H1 (cell line): Measurements from ENCODE around the gene AAK1. TPM values are rescaled to one million over a fixed set of nuclear protein-coding genes. Genes with fewer than 3 reads are reported as not detected.

Experiments
- CTCF ChIA-PET: fragments of 300-600 bp; sonication (Branson Sonifier 250); formaldehyde crosslinking; loops from one replicate; lab custom pipeline; 2021; ENCODE audit not compliant: partially characterized antibody; lab: Charles Lee
- POLR2A ChIA-PET: fragments of 300-600 bp; sonication (Branson Sonifier 250); formaldehyde crosslinking; loops from one replicate; lab custom pipeline; 2021; ENCODE audit warnings: inconsistent platforms; ENCODE audit not compliant: partially characterized antibody; lab: Charles Lee
- DNase-seq, 2 experiments: peaks; one replicate each; pipeline versions ENCODE4 v3.0.0 to v3.0.0-alpha.2; 2010 to 2022; ENCODE audit warnings: low spot score in 2 of 2, low read depth in 1 of 2, mixed read lengths in 1 of 2
- FAIRE-seq: peaks from 2 replicates; lab custom pipeline; 2011; peaks lifted over from hg19 to GRCh38; lab: Jason Lieb, UNC
- H2AFZ ChIP-seq: 2 replicates; pipeline ENCODE4 v1.8.1; 2012; ENCODE audit warnings: low read length, inconsistent platforms
- H2AK5ac ChIP-seq: 2 replicates; pipeline ENCODE4 v1.6.1; 2013; ENCODE audit warnings: low read depth, low read length
- H2BK120ac ChIP-seq: replicated peaks from 2 replicates; pipeline ENCODE3; 2013; ENCODE audit warnings: low read depth, low read length, inconsistent platforms
- H2BK12ac ChIP-seq: 2 replicates; pipeline ENCODE4 v1.6.1; 2013; ENCODE audit warnings: low read depth, low read length
- H2BK15ac ChIP-seq: 2 replicates; pipeline ENCODE4 v1.6.1; 2013; ENCODE audit warnings: low read length
- H2BK20ac ChIP-seq: 2 replicates; pipeline ENCODE4 v1.6.1; 2013; ENCODE audit warnings: low read length
- H2BK5ac ChIP-seq: 2 replicates; pipeline ENCODE4 v1.6.1; 2013; ENCODE audit warnings: low read depth, low read length
- H3K14ac ChIP-seq: 2 replicates; pipeline ENCODE4 v1.6.1; 2013; ENCODE audit warnings: inconsistent platforms; ENCODE audit not compliant: insufficient read length
- H3K18ac ChIP-seq: 2 replicates; pipeline ENCODE4 v1.6.1; 2013; ENCODE audit warnings: low read length; ENCODE audit errors: extremely low read depth
- H3K23ac ChIP-seq: 2 replicates; pipeline ENCODE4 v1.6.1; 2013; ENCODE audit warnings: inconsistent platforms; ENCODE audit not compliant: insufficient read length
- H3K23me2 ChIP-seq: 2 replicates; pipeline ENCODE4 v1.6.1; 2013; ENCODE audit warnings: low read depth, low read length
- H3K27ac ChIP-seq: 2 replicates; pipeline ENCODE4 v1.6.1; 2011; ENCODE audit warnings: low read depth, low read length, inconsistent platforms
- H3K27me3 ChIP-seq, 4 experiments: replicated peaks in 1 of 4; 1 replicate in 1 of 4; 2 replicates in 3 of 4; pipeline versions ENCODE4 v1.6.1 to v1.8.1; 2011 to 2013; ENCODE audit warnings: low read length in 3 of 4, mild to moderate bottlenecking in 3 of 4, inconsistent platforms in 2 of 4, mixed read lengths in 2 of 4, moderate library complexity in 1 of 4; ENCODE audit not compliant: control insufficient read depth in 3 of 4, insufficient read depth in 3 of 4; ENCODE audit errors: extremely low read depth in 1 of 4
- H3K36me3 ChIP-seq, 4 experiments: 2 replicates each; pipeline versions ENCODE4 v1.6.1 to v1.8.1; 2011 to 2013; ENCODE audit warnings: mild to moderate bottlenecking in 4 of 4, low read length in 3 of 4, moderate library complexity in 2 of 4, control low read depth in 1 of 4, inconsistent platforms in 1 of 4; ENCODE audit not compliant: insufficient read depth in 4 of 4, control insufficient read depth in 2 of 4
- H3K4ac ChIP-seq: replicated peaks from 2 replicates; pipeline ENCODE3; 2013; ENCODE audit warnings: low read length, low read depth, mixed read lengths, inconsistent platforms; ENCODE audit not compliant: insufficient read length
- H3K4me1 ChIP-seq, 4 experiments: replicated peaks in 1 of 4; 1 replicate in 1 of 4; 2 replicates in 3 of 4; pipeline versions ENCODE4 v1.6.1 to v1.8.1; 2011 to 2013; ENCODE audit warnings: low read length in 3 of 4, inconsistent platforms in 2 of 4, mixed read lengths in 1 of 4; ENCODE audit not compliant: insufficient read depth in 4 of 4, control insufficient read depth in 3 of 4
- H3K4me2 ChIP-seq, 2 experiments: 2 replicates each; pipeline versions ENCODE4 v1.6.1 to v1.8.1; 2011 to 2013; ENCODE audit warnings: low read depth in 2 of 2, low read length in 2 of 2, control low read depth in 1 of 2, inconsistent platforms in 1 of 2, mild to moderate bottlenecking in 1 of 2; ENCODE audit not compliant: insufficient read depth in 1 of 2
- H3K4me3 ChIP-seq, 4 experiments: fragments of 200-600, 300-600 bp in 1 of 4; sonication (generic), shearing (Covaris generic), sonication (Bioruptor Twin) in 1 of 4; 2 replicates each; pipeline versions ENCODE4 v1.5.1 to v1.8.1; 2011 to 2016; ENCODE audit warnings: low read length in 4 of 4, low read depth in 3 of 4, control low read depth in 2 of 4, inconsistent platforms in 2 of 4, mild to moderate bottlenecking in 2 of 4, mixed read lengths in 1 of 4, moderate library complexity in 1 of 4; ENCODE audit not compliant: insufficient read depth in 2 of 4; ENCODE audit errors: extremely low read depth in 1 of 4
- H3K56ac ChIP-seq: replicated peaks from 2 replicates; pipeline ENCODE3; 2013; ENCODE audit warnings: low read depth, mild to moderate bottlenecking, mixed read lengths, low read length, inconsistent platforms; ENCODE audit not compliant: insufficient read length
- H3K79me1 ChIP-seq: 2 replicates; pipeline ENCODE4 v1.6.1; 2013; ENCODE audit warnings: low read depth, low read length, control low read depth
- H3K79me2 ChIP-seq, 2 experiments: 2 replicates each; pipeline versions ENCODE4 v1.6.1 to v1.8.1; 2012 to 2013; ENCODE audit warnings: low read length in 2 of 2, mild to moderate bottlenecking in 2 of 2, inconsistent platforms in 1 of 2; ENCODE audit not compliant: insufficient read depth in 2 of 2, control insufficient read depth in 1 of 2
- H3K9ac ChIP-seq, 4 experiments: replicated peaks in 1 of 4; 1 replicate in 1 of 4; 2 replicates in 3 of 4; pipeline versions ENCODE4 v1.6.1 to v1.8.1; 2011 to 2013; ENCODE audit warnings: low read depth in 3 of 4, low read length in 3 of 4, control low read depth in 2 of 4, mild to moderate bottlenecking in 2 of 4, moderate library complexity in 2 of 4, inconsistent platforms in 1 of 4; ENCODE audit errors: extremely low read depth in 1 of 4
- H3K9me3 ChIP-seq, 2 experiments: 2 replicates each; pipeline versions ENCODE4 v1.6.1 to v1.8.1; 2012 to 2013; ENCODE audit warnings: mild to moderate bottlenecking in 2 of 2, moderate library complexity in 2 of 2, control low read depth in 1 of 2, inconsistent platforms in 1 of 2, low read depth in 1 of 2, low read length in 1 of 2, mixed read lengths in 1 of 2; ENCODE audit not compliant: insufficient read depth in 2 of 2
- H4K20me1 ChIP-seq, 2 experiments: replicated peaks in 1 of 2; 2 replicates each; pipeline versions ENCODE3 to v1.8.1; 2011 to 2013; ENCODE audit warnings: inconsistent platforms in 2 of 2, low read length in 2 of 2, mild to moderate bottlenecking in 1 of 2; ENCODE audit not compliant: insufficient read depth in 2 of 2, control insufficient read depth in 1 of 2
- H4K5ac ChIP-seq: 2 replicates; pipeline ENCODE4 v1.6.1; 2013; ENCODE audit warnings: low read length, low read depth, mixed read lengths, inconsistent platforms; ENCODE audit not compliant: insufficient read length
- H4K8ac ChIP-seq: 2 replicates; pipeline ENCODE4 v1.8.0; 2013; ENCODE audit warnings: mild to moderate bottlenecking, moderate library complexity, low read length, inconsistent platforms; ENCODE audit not compliant: insufficient read depth; ENCODE audit errors: extremely low read depth
- H4K91ac ChIP-seq: replicated peaks from 2 replicates; pipeline ENCODE3; 2013; ENCODE audit warnings: low read length, mixed read lengths, inconsistent platforms; ENCODE audit not compliant: insufficient read length
- CHD1 ChIP-seq: IDR thresholded peaks from 2 replicates; pipeline ENCODE4 v1.6.1; 2012; ENCODE audit warnings: low read depth, low read length, improper control_type of control experiment
- RFX5 ChIP-seq: IDR thresholded peaks from 2 replicates; pipeline ENCODE4 v1.6.1; 2011; ENCODE audit warnings: low read depth, low read length, improper control_type of control experiment, borderline replicate concordance
- SIN3A ChIP-seq, 2 experiments: IDR thresholded peaks in 1 of 2; conservative IDR thresholded peaks in 1 of 2; 2 replicates each; pipeline ENCODE4 v1.6.1; 2011 to 2012; ENCODE audit warnings: low read length in 2 of 2, improper control_type of control experiment in 1 of 2, low read depth in 1 of 2, mild to moderate bottlenecking in 1 of 2
- SP2 ChIP-seq: IDR thresholded peaks from 2 replicates; pipeline ENCODE4 v1.6.1; 2012; ENCODE audit warnings: mild to moderate bottlenecking, low read length, inconsistent platforms
- WGBS, 2 experiments: shearing (Covaris generic) in 1 of 2; methylation state at CpG; one replicate each; pipeline versions ENCODE4 v1.1.6 to v1.1.7; 2013 to 2015; ENCODE audit warnings: low lambda C conversion rate in 2 of 2, mixed read lengths in 2 of 2, inconsistent platforms in 1 of 2, low coverage in 1 of 2, missing lambda C conversion rate in 1 of 2; ENCODE audit not compliant: insufficient replicate concordance in 2 of 2, insufficient coverage in 1 of 2, insufficient read length in 1 of 2; ENCODE audit errors: extremely low coverage in 1 of 2, missing lambda C conversion rate in 1 of 2; 5-methylcytosine and 5-hydroxymethylcytosine counted together
- polyA plus RNA-seq, 7 experiments: library from polyadenylated mRNA; depleted of rRNA in 3 of 7; stranded (reverse) in 5 of 7; unstranded in 2 of 7; fragments of >200 nt in 5 of 7; fragments of 200-250 nt in 2 of 7; gene quantifications; 1 replicate in 5 of 7; 2 replicates in 1 of 7; 4 replicates in 1 of 7; pipeline versions ENCODE4 v1.2.1 to v1.2.3, GENCODE V29; 2011 to 2013; ENCODE audit warnings: missing spikeins in 2 of 7, mixed read lengths in 2 of 7
- total RNA-seq: library from RNA; stranded (reverse); fragmentation: NEBNext Ultra II Directional; extraction: Animal tissue kit (Norgen Biotek cat#: 25700); gene quantifications from 2 replicates; pipeline ENCODE4 v1.2.1, GENCODE V29; 2021

AAK1 gene
- total and polyA plus RNA-seq, 2 of the 8 experiments (the other 6 are each of a cell fraction or from before 2014, with no cell fraction given): 10.0 to 40.5 TPM

DNA sequence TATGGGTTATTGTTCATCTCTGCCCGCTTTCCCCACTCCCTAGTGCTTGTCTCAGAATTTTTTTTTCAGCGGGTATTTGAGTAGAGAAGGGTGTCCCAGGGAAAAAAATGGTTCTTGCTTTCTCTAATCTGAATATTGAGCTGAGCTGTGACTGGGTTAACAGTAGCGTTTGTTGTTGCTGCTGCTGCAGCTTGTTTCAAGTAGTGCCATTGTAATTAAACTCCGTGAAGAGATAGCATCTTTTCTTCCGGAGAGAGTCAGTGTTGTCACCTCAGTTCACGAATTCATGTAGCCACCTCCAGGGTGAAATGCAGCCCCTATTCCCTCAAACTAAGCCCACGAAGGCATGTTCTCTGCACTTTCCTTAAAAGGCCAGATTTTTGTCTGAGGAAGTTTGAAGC, 1.5 kb upstream of the AAK1 start:
- Histone ChIP-seq H2BK15ac (no peak overlapping the region), H2BK20ac (no peak overlapping the region), H3K23ac (no peak overlapping the region), H3K4me2 (peak overlapping the region; percentile 98 to 99), H3K79me1 (peaks cover 5% of the 10 kb centered on the region; the same call in 1 of the 2 replicates), H3K9ac (no peak overlapping the region; a peak in 1 of 7 replicates), H3K18ac (no peak overlapping the region), H3K79me2 (peaks cover 0 to 27% of the 10 kb centered on the region in 2 experiments; a peak in 3 of 4 replicates), H3K56ac (no peak overlapping the region), H3K4me3 (peak overlapping the region in 3 of 4 experiments; percentile 95 to 100 (median 99); a peak in 4 of 8 replicates), H4K20me1 (no peaks in the 10 kb centered on the region), H2AK5ac (no peak overlapping the region), H3K4me1 (peaks cover 4 to 17% (median 7%) of the 10 kb centered on the region in 4 experiments; a peak in 6 of 7 replicates), H3K27me3 (no peaks in the 10 kb centered on the region), H3K27ac (no peak overlapping the region), H2BK120ac (no peak overlapping the region), H3K14ac (no peak overlapping the region), H3K9me3 (no peaks in the 10 kb centered on the region), H3K23me2 (peaks cover 8% of the 10 kb centered on the region), H2BK12ac (no peak overlapping the region), H3K4ac (no peak overlapping the region), H3K36me3 (no peaks in the 10 kb centered on the region), H4K91ac (no peak overlapping the region), H4K5ac (no peak overlapping the region), H2BK5ac (no peak overlapping the region), H2AFZ (no peak overlapping the region), H4K8ac (no peak overlapping the region)
- POLR2A ChIA-PET: interaction anchor here (1.7 kb wide), 1 partner anchor 69 kb away, joined by 5 read pairs; no protein-coding TSS in a partner anchor
- WGBS, 2 experiments: 35% methylated on average over 7 of the region's 7 CpGs; no CpG with 5 or more reads in 1 of the 2 experiments
- no peak for DNase-seq
- TF ChIP-seq RFX5: no peak
- no peak for TF ChIP-seq CHD1
- no peak for TF ChIP-seq SIN3A (conservative IDR thresholded peaks at IDR 0.05 in 1 of 2, IDR thresholded peaks at IDR 0.05 in 1 of 2; ENCODE audit: low read depth in 1 of 2, low read length in 2 of 2)
- TF ChIP-seq SP2: no peak
- CTCF ChIA-PET: interaction anchor here (0.7 to 3.3 kb wide), 6 partner anchors 8 to 84 kb away, joined by 3 to 13 read pairs (median 3); no protein-coding TSS in a partner anchor
- FAIRE-seq: no peak
